H1 (cell line): ENCODE measurements around the gene SRRM4.

Experiments
- CBX5 ChIP-seq: fragments of 300-800, 300-1000 bp; sonication (generic); IDR thresholded peaks from 2 replicates; pipeline ENCODE4 v1.7.1; 2016; ENCODE audit warnings: antibody characterized with exemption, low read length, low read depth
- TAF7 ChIP-seq: optimal IDR thresholded peaks from 2 replicates; pipeline ENCODE3; 2011; ENCODE audit warnings: low read depth, mild to moderate bottlenecking, inconsistent platforms, low read length, moderate library complexity, borderline replicate concordance
- TBP ChIP-seq: IDR thresholded peaks from 2 replicates; pipeline ENCODE4 v1.6.1; 2011; ENCODE audit warnings: low read depth, low read length, improper control_type of control experiment
- TF ChIP-seq, protein P1 (sequence below), 3 experiments: IDR thresholded peaks; 1 replicate in 2 of 3; 2 replicates in 1 of 3; pipeline versions ENCODE4 v1.5.1 to v1.6.1; 2011; ENCODE audit warnings: low read length in 3 of 3, mild to moderate bottlenecking in 3 of 3, inconsistent platforms in 2 of 3, low read depth in 1 of 3, moderate library complexity in 1 of 3; ENCODE audit not compliant: insufficient read depth in 1 of 3; ENCODE audit errors: control extremely low read depth in 1 of 3

DNA sequence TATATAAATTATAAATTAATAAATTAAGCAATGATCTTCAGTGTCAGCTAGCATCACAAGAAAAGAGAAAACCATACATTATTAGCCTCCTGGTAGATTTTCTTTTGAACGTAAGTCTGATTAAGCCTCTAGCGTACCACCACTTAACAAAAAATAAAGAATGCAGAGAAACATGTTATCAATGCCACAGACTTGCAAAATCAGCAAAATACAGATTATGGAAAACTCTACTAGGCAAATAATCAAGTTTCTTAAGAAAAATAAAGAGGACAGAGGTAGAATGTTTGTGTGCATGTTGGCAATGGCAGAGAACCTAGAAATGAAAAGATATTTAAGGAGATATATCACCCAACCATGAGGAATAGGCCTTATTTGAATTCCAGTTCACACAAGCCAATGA is 8.4 kb upstream of the SRRM4 start:
- no peak for TF ChIP-seq TAF7
- TF ChIP-seq TBP: no peak
- TF ChIP-seq, protein P1, sequence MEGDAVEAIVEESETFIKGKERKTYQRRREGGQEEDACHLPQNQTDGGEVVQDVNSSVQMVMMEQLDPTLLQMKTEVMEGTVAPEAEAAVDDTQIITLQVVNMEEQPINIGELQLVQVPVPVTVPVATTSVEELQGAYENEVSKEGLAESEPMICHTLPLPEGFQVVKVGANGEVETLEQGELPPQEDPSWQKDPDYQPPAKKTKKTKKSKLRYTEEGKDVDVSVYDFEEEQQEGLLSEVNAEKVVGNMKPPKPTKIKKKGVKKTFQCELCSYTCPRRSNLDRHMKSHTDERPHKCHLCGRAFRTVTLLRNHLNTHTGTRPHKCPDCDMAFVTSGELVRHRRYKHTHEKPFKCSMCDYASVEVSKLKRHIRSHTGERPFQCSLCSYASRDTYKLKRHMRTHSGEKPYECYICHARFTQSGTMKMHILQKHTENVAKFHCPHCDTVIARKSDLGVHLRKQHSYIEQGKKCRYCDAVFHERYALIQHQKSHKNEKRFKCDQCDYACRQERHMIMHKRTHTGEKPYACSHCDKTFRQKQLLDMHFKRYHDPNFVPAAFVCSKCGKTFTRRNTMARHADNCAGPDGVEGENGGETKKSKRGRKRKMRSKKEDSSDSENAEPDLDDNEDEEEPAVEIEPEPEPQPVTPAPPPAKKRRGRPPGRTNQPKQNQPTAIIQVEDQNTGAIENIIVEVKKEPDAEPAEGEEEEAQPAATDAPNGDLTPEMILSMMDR (IDR thresholded peaks at IDR 0.05; ENCODE audit: control extremely low read depth in 1 of 3, insufficient read depth in 1 of 3, low read depth in 1 of 3, low read length in 3 of 3): no peak
- TF ChIP-seq CBX5: no peak
